ENCODE results near the gene NINJ2.
A peak's percentile ranks its signal among the peaks of the same experiment; 100 is the strongest.
"Not testable (repeated sequence)": the region's sequence is repeated elsewhere in the genome, so short reads cannot be mapped to it uniquely, and the experiment has no call there.

The NINJ2 gene

GRCh38 chr12:641321-641720, 21.9 kb downstream of the NINJ2 start:
- DNase-seq (ENCODE audit: low spot score) = not testable (repeated sequence)

DNA sequence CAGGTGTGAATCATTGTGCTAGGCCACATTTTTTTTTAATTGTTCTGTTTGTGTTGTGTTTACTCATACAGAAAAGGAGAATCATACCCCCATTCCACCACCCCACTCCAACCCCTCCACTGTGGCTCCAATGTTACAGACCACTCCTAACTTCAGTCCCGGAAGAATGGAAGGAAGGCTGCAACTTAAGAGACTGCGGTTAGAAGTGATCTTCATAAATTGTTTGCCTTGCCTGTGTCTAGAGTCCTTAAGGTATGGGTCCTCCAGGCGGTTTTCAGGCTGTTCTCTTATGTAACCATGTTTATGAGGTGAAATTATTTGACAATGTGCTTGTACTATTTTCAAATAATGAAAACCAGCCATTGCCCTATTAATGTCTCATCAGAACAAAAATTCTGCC, 22.5 kb downstream of the NINJ2 start:
- DNase-seq (ENCODE audit: low spot score) = no peak

- no peak for DNase-seq (ENCODE audit: low spot score)
Observed at GRCh38 chr12:639988-640387, 23.3 kb downstream of the NINJ2 start.

DNA sequence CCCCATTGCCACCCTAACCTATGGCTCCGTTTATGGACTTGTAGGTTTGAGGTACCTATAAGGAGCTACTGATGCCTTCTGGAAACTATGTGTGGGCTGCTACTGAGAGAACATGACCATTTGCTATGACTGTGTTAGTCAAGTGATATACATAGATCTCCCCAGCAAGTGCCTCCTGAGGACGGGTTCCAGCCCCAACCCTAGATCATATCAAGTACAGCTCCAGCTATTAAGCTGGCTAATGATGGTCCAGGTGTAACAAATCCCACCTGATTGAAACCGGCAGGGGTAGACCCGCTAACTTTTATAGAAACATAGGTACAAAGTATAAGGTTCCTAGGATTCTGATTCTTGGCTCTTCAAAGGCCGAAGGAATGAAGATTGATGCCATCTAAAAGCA, 23.7 kb downstream of the NINJ2 start:
- no peak for DNase-seq (ENCODE audit: low spot score)

DNA sequence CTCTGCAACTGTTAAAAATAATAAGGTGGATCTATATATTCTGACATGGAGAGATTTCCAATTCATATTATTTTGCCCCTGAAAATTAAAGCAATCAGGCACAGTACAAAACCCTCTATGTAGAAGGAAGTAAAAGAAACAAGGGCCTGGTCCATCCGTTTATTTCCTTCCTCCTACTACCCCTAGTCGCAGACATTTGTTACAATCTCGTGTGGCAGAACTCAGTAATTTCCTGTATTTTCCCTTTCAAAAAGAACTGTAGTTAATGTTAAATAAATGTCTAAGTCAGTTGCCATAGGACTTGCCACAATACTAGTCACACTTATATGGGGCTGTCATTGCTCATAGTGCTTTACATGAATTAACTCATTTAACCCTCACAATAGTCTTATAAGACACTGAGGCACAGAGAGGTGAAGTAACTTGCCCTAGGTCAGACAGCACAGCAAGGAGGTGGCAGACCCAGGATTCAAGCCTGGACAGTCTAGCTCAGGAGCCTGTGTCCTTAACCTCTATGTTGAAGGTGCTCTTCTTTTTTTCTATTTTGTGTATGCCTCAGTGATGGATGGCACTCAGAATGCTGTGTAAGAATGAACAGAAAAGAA, 24.2 kb downstream of the NINJ2 start:
- peak; percentile 24 for DNase-seq (ENCODE audit: low spot score)

DNA sequence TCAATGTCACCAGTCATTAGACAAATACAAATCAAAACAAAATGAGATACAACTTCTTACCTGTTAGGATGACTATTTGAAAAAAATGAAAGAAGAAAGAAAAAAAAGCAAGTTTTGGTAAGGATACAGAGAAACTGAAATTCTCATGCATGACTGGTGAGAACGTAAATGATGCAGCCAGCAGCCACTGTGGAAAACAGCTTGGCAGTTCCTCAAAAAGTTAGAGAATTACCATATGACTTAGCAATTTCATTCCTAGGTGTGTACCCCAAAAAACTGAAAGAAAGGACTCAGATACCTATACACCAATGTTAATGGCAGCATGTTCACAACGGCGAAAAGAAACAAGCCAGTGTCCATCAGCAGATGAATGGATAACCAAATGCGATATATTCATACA, 26.6 kb downstream of the NINJ2 start:
- DNase-seq (ENCODE audit: low spot score) = no peak

- DNase-seq (ENCODE audit: low spot score) = no peak
Observed at GRCh38 chr12:633731-634130, 29.5 kb downstream of the NINJ2 start.

DNA sequence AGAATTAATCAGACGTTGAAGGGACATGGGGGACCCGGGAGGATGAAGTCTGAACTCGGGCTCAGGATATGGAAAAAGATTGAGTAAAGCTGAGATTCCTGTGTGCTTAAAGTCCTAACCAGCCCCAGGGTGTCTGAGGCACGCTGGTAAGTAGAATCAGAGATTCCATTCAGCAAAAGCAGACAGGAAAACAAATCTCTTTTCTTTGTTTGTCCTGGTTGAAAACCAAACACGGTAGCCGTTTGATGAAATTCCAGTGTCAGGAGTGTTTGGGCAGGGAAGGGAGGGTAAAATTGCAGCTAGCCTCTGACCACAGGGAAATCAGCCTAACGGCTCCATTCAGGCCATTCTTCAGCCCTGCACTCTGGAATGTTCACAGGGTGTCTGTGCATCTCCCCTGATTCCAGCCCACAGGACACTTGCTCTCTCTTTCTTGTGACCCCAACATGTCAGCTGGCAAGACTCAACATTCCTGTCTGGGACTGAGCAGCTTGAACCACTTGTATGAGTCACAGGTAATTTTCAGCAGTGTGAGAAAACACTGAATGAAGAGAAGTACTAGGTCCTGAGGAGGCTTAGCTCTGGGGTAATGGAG, 31.0 kb downstream of the NINJ2 start:
- DNase-seq (ENCODE audit: low spot score) = no peak

DNA sequence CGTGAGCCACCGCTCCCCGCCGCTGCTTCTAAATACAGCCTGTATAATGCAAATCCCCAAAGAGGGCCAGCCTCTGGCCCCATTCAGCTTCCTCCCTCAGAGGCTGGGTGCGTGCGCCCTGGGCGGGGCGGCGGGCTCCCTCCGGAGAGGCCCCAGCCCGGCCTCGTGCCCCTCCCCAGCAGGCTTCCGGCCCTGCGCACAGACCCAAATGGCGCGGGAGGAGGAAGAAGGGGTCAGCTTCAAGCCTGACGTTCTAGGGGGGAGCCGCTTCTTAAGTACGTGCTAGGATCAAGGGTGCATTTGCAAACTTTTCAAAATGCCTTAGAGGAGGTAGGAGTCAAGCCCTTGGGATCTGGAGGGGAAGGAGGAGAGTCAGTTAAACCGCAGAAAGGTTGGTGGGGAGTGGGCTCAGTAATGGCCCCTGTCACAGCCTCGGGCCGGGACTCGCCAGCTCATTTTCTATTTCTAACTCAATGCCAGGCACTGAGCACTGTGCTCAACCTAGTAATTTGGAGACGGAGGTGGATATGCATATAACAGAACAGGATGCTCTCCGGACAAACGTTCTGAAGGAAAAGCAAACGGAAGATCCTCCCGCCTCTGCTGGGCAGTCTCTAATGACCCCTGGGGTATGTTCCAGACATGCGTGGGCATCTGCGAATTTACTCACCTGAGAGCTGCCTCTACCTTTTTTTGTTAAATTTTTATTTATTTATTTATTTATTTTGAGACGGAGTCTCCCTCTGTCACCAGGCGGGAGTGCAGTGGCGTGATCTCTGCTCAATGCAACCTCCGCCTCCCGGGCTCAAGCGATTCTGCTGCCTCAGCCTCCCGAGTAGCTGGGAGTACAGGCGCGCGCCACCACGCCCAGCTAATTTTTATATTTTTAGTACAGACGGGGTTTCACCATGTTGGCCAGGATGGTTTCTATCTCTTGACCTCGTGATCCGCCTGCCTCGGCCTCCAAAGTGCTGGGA, 32.3 kb downstream of the NINJ2 start:
- DNase-seq (ENCODE audit: low spot score) = peak; percentile 67

- DNase-seq (ENCODE audit: low spot score) = not testable (repeated sequence)
Observed at GRCh38 chr12:628742-629078, 34.5 kb downstream of the NINJ2 start.

- no peak for DNase-seq (ENCODE audit: low spot score)
Observed at GRCh38 chr12:627863-628741, 35.1 kb downstream of the NINJ2 start.

GRCh38 chr12:627285-627684, 36.0 kb downstream of the NINJ2 start:
- DNase-seq (ENCODE audit: low spot score) = no peak

DNA sequence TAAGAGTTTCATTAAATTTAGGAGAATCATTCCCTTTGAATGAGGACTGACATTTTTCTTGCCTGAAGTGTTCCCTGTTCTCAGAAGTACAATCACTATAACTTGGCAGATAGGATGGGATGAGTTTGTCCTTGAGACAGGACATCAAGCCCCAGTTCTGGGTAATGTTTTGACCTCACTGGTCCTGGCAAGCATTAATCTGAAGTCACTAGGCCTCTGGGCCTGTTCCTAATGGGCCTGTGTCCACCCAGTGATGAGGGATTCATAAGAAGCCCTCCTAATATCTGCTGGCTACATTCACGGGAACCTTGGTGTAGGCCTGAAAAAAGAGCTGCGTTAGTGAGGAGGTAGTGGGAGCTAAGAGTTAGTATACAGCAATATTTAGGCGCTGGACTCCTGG, 37.2 kb downstream of the NINJ2 start:
- no peak for DNase-seq (ENCODE audit: low spot score)

DNA sequence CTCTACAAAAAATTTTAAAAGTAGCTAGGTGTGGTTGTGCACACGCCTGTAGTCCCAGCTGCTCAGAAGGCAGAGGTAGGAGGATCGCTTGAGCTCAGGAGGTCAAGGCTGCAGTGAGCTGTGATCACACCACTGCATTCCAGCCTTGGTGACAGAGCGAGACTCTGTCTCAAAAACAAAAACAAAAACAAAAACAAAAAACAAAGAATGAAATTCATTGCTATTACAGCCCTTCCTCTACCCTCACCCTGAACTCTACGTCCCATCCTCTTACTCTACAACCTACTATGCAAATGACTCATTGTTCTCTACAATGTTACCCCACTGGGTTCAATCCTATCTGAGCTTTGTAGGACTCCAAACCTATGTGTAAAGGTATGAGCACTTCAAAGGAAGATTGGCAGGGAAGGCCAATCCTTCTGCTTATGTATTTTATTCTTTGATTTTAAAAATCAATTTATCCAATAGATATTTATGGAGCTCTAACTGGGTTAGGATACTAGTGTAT, 39.3 kb downstream of the NINJ2 start:
- no peak for DNase-seq (ENCODE audit: low spot score)

DNA sequence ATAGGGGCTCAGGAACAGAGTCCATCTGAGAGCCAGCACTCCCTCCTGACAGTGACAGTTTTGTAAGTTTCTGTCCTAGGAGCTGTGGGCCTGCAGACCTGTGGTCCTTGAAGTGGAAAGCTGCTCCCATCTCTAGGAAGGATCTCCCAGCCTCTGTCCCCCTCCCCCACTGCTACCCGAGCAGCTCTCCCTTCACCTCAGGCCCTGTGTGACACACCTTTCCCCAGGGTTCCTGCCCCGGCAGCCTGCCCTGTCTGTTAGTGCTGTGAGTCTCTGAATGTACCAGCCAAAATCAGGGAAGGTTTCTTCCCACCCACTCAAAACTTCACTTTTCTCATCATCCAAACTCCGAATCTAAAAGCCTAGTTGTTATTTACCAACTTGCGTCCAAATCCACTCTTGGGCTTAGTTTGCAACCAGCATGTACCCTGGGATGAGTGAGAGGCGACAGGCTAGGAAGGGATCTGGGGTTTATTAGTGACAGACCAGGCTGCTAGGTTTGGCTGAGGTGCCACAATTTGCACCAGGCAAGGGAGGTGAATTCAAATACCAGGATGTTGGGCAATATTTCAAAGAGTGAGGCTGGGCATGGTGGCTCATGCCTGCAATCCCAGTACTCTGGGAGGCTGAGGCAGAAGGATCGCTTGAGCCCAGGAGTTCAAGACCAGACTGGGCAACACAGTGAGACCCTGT, 39.9 kb downstream of the NINJ2 start:
- DNase-seq (ENCODE audit: low spot score) = no peak

- no peak for DNase-seq (ENCODE audit: low spot score)
Observed at GRCh38 chr12:622416-622815, 40.8 kb downstream of the NINJ2 start.

- DNase-seq (ENCODE audit: low spot score) = no peak
Observed at GRCh38 chr12:619346-619745, 43.9 kb downstream of the NINJ2 start.

GRCh38 chr12:618605-619004, 44.6 kb downstream of the NINJ2 start:
- DNase-seq (ENCODE audit: low spot score) = no peak

GRCh38 chr12:617304-617915, 45.8 kb downstream of the NINJ2 start:
- no peak for DNase-seq (ENCODE audit: low spot score)

DNA sequence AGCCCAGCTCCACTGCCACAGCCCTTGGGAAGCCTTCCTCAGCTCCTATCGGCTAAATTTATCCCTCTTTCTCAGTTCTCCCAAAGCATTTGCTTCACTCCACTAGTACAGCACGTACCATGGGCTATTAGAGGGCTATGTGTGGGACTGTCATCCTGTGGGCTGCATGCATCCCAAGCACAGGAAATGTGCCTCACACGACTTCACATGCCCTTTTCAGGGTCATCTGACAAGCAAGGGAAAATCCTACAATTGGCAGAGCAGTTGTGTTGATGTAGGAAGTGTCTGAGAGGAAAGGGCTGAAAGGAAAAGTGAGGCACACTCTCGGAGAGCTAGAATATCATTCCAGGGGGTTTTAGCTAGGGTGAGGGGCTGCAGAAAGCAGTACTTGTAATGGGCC, 47.6 kb downstream of the NINJ2 start:
- DNase-seq (ENCODE audit: low spot score) = no peak

DNA sequence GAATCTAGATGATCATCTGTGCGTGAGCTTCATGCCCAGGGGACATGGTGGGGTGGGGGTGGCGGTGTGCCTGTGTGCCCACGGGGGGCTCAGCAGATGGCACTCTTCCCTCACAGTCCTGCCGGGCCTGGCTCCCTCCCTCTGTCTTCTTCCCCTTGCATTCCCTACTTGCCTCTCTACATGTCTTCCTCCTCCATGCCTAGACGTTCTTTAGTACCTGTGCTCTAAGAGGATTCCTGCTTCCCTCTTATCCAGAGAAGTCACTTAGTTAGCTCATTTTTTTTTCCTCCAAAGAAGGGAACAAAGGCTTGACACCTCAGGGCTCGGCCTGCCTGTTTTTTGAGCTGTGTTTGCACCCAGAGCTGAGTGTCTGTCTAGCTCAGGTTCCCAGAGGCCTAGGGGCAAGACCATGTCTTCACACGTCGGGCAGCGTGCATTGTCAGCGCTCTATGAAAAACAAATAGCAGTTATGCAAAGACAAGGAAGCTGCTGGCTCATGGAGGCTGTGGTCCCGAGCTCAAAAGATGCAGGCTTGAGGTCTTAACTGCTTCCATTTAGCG, 48.8 kb downstream of the NINJ2 start:
- DNase-seq (ENCODE audit: low spot score) = peak; percentile 35
